ENCODE measurements around the gene CLCN6.
"Not testable (repeated sequence)": the region's sequence is repeated elsewhere in the genome, so short reads cannot be mapped to it uniquely, and the experiment has no call there.

The CLCN6 gene

DNA sequence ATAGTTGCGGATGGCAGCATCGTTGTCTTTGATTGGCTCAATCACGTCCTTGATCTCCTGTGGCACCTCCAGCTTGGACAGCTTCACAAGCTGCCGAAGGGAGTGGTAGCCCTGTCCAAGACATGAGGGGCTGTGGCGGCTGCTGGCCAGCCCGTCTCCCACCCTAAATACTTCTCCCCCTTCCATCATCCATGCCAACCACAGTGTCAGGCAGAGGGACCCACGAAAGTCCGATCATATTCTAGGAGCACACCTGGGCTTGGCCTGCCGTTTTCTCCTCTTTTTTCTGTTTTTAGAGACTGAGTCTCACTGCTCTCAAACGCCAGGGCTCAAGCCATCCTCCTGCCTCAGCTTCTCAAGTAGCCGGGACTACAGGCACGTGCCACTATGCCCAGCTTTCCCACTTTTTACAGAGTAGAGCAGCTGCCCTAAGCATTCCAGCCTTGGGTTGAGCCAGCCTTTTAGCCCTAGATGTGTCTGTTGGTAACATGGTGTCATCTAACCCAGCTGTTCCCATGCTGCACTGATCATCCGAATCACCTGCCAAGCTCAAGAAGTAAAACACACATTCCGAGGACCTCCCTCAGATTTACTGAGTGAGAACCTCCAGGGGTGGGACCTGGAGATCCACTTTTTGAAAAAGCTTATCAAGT, 10.6 kb upstream of the CLCN6 start:
- no peak for DNase-seq (ENCODE audit: low read depth)

DNA sequence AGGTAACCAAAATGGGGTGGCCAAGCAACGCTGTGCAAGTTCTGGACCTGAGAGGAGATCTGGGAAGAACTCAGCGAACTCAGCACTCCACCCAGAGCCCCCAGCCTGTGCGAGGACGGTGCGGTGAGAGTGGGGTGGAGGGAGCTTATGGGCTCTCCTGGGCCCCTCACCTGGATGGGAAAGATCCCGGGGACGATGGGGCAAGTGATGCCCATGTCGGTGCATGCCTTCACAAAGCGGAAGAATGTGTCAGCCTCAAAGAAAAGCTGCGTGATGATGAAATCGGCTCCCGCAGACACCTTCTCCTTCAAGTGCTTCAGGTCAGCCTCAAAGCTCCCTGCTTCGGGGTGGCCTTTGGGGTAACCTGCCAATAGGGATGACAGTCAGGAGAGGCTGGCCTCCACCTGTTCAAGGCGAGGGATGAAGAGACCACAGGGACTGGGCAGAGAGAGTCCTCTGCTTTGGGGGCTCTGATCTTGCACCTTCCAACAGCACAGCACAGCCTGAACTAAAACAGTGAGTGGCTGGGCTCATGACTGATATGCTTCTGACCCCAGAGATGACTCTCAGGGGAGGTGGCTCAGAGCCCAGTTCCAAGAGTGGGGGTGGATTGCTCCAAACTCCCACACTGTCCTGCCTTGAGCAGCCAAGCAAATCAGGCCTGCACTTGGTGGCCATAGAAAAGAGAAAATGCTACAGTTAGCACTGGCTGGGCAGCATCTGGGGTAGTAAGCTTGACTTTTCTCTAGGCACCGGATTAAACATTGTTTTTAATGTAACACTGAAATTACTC, 9.8 kb upstream of the CLCN6 start:
- no peak for DNase-seq (ENCODE audit: low read depth)

DNA sequence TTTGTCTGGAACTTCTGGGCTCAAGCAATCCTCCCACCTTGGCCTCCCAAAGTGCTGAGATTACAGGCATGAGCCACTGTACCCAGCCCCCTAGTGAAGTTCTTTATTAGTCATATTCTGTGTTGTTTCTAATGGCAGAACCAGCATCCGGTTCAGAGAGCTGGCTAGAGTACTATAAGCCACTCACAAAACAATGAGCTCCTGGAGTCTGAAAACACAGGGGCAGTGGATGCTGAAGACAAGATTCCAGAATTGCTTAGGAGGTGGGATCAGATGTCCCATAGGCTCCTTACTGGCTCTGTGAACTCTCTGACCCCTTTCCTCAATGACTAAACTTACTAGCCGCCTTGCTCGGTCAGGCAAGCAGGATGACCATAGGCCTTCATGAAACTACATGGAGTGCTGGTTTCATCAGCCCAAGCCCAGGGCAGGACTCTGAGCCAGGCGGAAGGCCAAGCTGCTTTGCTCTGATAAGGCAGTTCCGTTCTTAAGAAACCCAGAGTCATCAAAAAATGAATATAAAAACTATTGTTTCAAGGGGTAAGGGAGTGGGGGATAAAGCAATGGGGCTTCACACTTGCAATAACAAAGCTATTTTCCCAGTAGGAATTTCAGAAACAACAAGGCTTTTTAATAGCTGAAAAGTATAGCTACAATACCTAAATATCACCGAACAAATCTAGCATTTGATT, 8.3 kb upstream of the CLCN6 start:
- no peak for DNase-seq (ENCODE audit: low read depth)

DNA sequence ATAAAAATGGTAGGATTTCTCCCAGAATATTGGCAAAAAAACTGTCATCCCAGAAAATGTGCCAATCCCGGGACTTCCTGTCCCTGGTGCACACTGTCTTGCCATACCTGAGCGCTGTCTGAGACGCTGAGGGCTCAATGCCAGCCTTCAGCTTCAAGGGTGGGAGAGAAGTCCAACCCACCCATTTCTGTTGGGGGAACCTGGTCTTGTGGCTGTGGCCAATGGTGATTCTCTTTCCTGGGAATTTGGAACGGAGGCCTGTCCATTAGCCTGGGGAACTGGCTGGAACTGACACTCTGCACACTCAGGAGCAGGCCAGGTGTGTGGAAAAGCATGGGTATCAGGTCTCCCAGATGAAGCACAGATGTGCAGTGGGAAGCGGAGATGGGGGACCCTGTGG, 6.9 kb upstream of the CLCN6 start:
- no peak for DNase-seq (ENCODE audit: low read depth)

DNA sequence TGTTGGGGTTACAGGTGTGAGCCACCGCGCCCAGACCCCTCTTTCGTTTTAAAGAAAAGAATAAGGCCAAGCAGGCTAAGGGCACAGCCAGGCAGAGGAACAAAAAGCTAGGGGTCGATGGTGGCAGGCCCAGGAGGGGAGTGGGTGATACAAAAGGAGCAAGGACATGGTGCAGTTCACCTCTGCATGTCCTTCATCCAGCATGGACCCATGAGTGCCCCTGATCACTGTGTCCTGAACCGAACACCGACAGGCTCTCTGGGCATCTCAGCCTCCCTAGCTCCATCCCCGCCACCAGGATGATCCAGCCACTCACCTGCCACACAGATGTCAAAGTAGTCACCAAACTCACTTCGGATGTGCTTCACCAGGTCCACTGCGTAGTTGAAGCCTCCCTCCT, 6.1 kb upstream of the CLCN6 start:
- DNase-seq (ENCODE audit: low read depth), result no peak

DNA sequence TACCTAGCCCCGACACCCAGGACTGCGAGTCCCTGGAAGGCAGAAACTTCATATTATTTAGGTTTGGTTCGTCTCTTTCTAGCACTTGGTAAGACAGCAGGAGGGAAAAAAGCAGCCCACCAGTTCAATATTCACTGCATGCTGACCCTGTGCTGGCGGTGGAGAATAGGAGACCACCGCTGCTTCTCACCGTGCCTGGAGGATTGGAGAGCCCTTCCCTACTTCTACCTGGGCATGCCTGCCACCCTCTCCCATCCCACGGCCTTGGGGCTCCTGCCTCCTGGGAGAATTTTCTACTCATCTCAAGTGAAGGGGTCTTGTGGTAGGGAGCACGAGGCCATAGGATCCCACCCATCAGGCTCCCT, 5.6 kb upstream of the CLCN6 start:
- no peak for DNase-seq (ENCODE audit: low read depth)

DNA sequence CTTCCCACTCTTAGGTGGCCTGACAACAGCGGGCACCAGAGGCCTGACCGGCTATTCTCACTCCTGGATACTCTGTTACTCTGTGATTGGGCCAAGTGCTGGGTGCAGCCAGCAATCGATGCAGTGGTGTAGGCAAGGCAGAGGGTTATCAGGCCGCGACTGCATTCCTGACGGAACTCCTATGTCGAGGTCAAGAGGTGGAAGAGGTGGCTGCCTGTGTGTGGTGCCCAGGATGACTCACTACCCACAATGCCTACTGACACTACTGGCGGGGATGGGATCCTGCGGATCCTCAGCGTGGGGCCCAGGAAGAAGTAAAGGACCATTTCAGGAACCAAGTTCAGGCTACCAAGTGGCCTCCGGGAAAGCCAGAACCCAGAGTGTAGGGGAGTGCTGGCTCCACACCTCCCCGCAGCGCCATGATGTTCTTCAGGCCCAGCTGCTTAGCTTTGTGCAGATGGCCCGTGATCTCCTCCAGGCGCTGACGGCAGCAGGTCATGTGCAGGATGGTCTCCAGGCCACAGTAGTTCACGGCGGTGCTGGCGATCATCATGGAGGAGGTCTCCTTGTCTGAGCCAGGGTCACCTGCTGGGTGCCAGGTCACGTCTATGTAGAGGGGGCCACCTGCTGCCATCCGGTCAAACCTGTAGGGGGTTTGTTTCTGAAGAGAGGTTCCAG, 5.1 kb upstream of the CLCN6 start:
- DNase-seq (ENCODE audit: low read depth), result no peak

DNA sequence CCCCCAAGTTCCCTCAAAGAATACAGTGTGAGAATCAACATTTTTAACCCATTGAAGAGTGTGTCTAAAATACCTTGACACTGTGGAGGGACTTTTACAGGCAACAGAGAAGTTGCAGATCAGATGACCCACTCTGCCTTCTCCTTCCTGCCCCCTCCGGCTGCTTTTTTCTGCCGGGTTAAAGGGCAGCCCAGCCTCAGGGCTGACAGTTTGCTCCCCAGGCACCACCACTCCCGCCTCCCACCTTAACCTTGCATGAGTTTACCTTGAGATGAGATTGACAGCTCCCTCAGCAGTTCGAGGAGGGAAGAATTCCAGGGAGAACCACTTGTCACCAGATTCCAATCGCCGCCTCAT, 3.4 kb upstream of the CLCN6 start:
- no peak for DNase-seq (ENCODE audit: low read depth)

DNA sequence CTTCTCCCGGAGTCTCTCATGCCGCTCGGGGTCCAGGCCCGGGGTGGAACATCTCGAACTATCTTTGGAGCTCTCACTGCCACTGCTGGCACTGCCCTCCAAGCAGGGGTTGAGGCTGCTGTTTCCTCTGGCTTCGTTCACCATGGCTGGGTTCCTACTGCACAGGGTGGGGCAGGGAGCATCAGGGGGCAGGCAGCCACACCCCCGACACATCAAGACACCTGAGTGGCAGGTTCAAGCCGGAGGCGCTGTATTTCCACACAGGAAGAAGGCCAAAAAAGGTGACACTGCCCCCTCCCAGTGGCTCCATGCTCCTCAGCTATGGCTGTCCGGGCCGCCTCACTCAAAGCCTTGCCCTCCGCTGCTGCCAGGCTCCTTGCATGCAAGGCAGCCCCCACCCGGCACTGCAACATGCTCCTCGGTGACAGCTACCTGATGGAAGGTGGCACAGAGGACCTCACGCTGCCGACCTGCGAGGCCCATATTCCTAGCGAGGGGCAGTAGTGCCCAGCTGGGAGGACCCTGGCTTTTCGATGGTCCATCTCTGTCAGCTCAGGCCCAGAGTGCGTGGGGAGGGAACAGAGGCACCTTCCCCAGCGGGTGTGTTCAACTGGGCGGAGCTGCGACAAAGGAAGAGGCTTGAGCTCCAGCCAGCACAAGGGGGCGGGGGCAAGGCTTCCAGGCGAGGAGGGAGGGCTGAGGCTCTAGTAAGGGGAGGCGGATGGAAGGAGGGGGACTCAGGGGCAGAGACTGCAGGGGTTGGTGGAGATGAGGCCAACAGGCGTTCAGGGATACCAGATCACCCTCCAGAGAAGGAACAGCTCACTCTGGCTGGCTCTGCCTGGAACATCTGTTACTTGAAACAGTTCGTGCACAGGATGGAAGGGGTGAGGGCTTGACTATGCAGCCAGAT, 2.8 kb upstream of the CLCN6 start:
- DNase-seq (ENCODE audit: low read depth), result peak; percentile 92

DNA sequence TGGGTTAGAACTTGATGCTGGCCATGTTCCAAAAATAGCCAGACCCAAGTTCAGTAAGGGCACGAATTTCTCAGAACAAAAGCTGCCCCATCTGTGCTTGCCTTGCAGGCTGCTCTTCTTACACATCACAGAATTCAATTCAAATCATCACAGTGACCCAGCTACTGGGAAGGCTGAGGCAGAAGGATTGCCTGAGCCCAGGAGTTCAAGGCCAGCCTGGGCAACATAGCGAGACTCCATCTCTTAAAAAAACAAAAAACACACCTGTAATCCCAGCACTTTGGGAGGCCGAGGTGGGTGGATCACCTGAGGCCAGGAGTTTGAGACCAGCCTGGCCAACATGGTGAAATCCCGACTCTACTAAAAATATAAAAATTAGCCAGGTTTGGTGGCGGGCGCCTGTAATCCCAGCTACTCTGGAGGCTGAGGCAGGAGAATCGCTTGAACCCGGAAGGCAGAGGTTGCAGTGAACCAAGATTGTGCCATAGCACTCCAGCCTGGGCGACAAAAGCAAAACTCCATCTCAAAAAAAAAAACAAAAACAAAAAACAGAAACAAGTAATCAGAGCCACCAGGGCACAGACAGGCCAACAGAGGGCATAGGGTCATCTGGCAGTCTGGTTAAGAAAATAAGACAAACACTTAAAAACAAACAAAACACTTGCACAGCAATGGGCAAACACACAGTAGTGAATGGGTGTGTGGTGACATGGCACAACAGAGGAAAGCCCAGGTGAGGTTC, 1.9 kb upstream of the CLCN6 start:
- DNase-seq (ENCODE audit: low read depth), result not testable (repeated sequence)

DNA sequence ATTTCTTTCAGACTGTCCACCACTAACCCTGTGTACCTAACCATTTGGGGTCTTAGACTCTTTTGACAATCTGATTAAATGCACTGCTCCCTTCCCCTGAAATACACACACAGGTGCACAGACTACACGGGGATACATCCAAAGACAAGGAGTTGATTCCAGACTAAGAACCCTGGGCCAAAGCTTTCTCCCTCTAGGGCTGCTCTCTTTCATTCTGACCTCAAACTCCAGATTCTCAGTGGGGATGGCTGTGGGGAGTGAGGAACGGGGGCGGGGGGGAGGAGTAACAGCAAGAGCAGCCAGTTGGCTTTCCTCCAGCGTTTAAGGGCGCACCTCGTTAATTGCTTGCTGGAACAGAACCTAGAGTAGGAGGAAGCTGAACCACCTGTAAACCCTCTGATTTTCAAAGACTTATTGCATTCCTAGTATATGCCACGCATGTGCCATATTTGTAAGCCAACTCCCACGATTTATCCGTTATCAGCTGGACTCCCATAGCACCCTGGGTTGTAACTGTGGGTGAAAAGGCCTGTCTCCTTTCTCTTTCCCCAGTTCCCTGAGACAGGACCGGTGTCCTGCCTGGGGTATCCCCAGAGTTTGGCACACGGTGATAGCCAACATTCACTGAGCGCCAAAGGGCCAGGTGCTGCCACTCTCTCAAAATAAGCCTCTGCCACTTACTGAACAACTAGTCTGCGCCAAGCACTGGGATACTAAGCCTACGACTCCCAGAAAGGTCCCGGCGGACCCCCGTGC, 1.1 kb upstream of the CLCN6 start:
- DNase-seq (ENCODE audit: low read depth), result no peak

DNA sequence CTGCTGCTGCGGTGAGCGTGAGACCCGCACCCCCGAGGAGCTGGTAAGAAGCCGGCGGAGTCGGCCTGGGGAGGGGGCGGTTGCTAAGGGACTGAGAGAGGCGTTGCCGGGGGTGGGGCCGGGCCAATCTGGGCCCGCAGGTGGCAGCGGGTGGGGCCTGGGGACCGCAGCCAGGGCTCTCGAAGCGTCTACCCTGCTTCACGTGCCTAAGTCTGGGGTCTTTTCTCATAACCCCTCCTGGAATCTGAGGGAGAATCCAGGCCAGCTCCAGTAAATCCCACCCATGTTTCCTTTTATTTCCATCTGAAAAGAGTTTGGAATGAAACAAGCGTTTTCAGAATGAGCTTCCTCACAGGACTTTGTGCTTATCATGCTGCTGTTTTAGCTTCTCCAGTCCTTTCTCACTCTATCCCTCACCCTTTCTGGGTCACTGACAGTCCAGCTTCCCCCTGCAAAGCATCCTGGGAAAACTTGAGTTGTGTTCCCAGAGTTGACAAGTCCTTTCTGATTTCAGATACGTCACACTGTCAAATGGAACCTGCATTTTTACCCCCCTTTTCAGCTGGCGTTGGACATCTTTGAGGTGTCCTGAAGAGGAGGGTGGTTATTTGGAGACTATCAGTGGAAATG, 431 bp downstream of the CLCN6 start:
- no peak for DNase-seq (ENCODE audit: low read depth)

DNA sequence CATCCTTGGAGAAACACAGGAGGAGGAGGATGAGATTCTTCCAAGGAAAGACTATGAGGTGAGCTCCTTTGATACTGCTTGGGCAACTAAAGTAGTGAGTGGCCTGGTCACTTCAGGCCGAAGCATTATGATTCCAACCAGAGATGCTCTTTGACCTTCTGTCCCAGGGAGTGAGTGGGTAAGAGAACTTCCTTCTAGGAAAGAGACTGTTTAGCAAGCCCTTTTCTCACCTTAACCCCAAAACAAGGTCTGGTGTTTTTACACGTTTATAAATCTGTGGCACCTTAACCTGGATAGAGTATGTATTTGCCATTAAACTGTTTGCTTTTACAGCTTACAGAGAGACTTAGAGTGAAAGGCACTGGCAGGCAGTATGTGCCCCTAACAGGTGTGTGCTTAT, 1.1 kb downstream of the CLCN6 start:
- no peak for DNase-seq (ENCODE audit: low read depth)

DNA sequence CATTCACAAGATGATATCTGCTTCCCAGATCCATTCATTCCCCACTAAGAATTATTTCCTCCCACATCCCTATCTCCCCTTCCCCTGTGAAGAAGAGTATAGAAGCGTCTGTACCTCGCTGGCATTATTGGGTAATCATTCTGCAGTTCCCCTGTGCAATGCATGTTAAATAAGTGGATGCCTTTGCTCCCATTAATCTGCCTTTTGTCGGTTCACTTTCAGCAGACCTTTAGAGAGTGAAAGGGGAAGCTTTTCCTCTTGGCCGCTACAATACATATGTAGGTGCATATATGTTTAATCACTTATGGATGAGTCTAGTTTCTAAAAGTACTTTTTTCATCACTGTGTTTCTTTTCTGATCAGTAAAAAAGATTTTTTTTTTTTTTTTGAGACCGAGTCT, 7.0 kb downstream of the CLCN6 start:
- no peak for DNase-seq (ENCODE audit: low read depth)

DNA sequence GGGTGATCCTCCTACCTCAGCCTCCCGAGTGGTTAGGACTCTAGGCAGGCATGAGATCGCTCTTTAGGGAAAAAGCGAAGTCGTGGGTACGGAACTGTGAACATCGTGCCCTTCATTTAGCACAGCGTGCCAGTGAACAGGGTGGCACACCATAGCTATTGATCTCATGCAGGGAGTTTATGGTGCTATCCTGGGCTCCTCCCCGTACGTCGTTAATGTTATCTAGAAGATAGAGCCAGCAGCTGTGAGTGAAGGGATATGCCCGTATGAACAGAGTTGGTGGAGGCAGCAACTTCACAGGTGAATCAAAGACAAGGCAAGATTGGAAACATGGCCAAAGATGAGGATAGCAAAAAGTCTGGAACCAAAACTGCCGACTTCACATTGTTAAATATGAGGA, 11.2 kb downstream of the CLCN6 start:
- DNase-seq (ENCODE audit: low read depth), result no peak

DNA sequence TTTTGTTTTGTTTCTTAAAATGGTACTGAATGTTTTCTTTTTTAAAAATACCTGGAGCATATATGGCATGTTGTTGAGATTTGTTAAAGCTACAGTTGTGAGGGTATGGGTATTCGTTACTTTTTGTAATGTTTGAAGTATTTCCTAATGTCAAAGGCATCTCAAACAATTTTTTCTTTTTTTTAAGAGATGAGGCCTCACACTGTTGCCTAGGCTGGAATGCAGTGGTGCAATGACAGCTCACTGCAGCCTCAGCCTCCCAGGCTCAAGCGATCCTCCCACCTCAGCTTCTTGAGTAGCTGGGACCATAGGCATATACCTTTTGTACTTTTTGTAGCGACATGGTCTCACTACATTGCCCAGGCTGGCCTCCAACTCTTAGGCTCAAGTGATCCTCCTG, 16.1 kb downstream of the CLCN6 start:
- DNase-seq (ENCODE audit: low read depth), result no peak

DNA sequence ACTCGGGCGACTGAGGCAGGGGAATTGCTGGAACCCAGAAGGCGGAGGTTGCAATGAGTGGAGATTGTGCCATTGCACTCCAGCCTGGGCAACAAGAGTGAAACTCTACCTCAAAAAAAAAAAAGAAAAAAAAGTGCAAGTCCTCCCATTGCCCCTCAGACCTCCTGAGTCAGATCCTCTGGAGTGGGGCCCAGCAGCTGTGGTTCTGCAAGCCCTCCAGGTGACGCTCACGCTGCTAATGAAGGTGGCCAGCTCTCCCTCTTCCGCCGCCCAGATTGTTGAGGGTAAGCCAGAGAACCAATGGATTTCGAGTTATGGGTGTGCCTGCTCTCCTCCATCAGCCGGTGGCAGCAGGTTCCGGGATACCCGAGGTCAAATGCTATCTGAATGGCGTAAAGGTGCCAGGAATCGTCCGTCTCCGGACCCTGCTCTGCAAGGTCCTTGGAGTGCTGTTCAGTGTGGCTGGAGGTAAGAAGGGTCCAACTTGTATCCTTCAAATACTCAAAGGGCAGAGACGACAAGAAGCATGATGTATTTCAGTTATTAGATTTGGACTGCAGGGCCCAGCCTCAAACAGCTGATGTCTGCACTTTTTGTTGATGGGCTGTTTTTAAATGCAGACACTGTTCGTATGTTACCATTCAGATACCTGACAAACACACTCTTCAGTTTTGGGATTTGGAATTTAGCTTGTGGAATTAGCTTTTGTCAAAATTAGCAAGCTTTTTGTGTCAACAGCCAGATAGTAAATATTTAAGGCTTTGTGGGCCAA, 17.6 kb downstream of the CLCN6 start:
- no peak for DNase-seq (ENCODE audit: low read depth)

DNA sequence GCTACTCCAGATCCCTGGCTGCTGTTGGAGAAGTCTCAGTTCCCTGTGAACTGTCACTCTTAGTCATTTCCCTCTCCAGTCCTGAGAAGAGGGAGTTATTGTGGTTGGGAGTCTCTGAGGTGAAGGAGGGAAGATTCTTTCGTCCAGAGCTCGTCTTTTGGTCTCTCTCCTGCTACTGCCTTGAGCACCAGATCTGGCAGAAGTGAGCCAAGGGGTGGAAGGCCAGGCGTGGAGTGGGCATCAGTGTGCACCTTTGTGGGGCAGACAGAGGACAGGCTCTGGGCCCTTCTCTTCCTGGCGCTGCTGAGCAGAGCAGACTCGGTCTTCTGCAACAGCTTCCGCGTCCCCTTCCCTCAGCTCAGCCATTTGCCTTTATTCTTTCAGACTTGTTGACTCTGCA, 19.1 kb downstream of the CLCN6 start:
- DNase-seq (ENCODE audit: low read depth), result no peak

DNA sequence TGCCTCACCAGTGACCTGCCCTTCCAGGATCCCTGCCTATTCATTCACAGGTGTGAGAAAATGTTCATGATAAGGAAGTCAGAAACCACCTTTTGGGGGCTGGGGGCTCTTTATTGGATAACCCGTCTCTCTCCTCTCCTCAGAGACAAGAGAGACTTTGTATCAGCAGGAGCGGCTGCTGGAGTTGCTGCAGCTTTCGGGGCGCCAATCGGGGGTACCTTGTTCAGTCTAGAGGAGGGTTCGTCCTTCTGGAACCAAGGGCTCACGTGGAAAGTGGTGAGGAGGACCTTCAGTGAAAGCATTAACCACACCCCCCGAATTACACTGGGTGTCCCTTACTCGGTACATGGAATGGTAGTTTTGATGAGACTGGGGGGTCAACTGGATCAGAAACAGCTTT, 21.0 kb downstream of the CLCN6 start:
- no peak for DNase-seq (ENCODE audit: low read depth)

Data from GM04504 (cell line).